AG04449 (cell line): ENCODE results near the gene NPBWR2.

Experiments
- CTCF ChIA-PET: fragments of 350-600 bp; formaldehyde crosslinking; extraction: SDS; loops from one replicate; lab custom pipeline; 2021; ENCODE audit warnings: antibody characterized with exemption; lab: Yijun Ruan, JAX
- POLR2A ChIA-PET: fragments of 400-600, 350-600 bp; formaldehyde crosslinking; extraction: SDS; loops from one replicate; lab custom pipeline; 2020; ENCODE audit warnings: antibody characterized with exemption, inconsistent platforms; lab: Yijun Ruan, JAX
- DNase-seq: peaks from one replicate; pipeline ENCODE4 v3.0.0-alpha.2; 2010; ENCODE audit warnings: low read depth, low spot score
- H3K4me3 ChIP-seq: 2 replicates; pipeline ENCODE4 v1.5.1; 2011; ENCODE audit warnings: low read depth, mild to moderate bottlenecking, control low read depth, low read length
- TF ChIP-seq, protein P1 (sequence below): IDR thresholded peaks from one replicate; pipeline ENCODE4 v1.5.1; 2011; ENCODE audit warnings: mild to moderate bottlenecking, moderate library complexity, low read length, control low read depth, inconsistent platforms; ENCODE audit not compliant: insufficient read depth; ENCODE audit errors: missing control alignments

Gene NPBWR2

DNA sequence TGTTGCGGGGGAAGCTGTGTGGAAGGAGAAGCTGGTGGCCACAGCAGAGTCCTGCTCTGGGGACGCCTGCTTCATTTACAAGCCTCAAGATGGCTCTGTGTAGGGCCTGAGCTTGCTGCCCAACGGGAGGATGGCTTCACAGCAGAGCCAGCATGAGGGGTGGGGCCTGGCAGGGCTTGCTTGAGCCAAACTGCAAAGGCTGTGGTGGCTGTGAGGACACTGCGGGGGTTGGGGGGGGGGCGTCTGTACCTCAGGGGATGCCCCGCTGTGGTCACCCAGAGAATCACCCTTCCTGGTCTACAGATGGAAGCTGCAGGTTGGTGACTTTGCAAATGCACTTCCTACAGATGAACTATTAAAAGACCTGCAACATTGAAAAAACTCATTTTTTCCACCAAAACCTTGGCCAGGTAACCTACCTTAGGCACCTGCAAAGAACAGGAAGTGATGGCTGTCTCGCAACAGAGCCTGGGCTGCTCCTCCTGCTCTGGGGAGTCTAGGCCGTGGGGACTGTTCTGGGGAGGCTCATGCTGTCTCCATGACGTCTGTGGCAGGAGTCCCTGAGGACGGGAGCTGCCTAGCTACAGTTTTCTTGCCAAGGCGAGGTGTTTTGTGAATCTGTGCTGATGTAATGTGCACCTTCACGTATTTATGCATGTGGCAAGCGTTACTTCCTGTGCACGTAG is 7.3 kb downstream of the NPBWR2 start:
- TF ChIP-seq, protein P1, sequence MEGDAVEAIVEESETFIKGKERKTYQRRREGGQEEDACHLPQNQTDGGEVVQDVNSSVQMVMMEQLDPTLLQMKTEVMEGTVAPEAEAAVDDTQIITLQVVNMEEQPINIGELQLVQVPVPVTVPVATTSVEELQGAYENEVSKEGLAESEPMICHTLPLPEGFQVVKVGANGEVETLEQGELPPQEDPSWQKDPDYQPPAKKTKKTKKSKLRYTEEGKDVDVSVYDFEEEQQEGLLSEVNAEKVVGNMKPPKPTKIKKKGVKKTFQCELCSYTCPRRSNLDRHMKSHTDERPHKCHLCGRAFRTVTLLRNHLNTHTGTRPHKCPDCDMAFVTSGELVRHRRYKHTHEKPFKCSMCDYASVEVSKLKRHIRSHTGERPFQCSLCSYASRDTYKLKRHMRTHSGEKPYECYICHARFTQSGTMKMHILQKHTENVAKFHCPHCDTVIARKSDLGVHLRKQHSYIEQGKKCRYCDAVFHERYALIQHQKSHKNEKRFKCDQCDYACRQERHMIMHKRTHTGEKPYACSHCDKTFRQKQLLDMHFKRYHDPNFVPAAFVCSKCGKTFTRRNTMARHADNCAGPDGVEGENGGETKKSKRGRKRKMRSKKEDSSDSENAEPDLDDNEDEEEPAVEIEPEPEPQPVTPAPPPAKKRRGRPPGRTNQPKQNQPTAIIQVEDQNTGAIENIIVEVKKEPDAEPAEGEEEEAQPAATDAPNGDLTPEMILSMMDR: no peak
- no peak overlapping the region for H3K4me3 ChIP-seq
- ChIA-PET POLR2A (no interaction called here), CTCF (interaction anchor here (1.0 to 1.5 kb wide), 3 partner anchors 20 to 61 kb away, joined by 3 to 6 read pairs (median 4); partner anchors contain the start of genes OPRL1 and RGS19)
- DNase-seq: no peak

DNA sequence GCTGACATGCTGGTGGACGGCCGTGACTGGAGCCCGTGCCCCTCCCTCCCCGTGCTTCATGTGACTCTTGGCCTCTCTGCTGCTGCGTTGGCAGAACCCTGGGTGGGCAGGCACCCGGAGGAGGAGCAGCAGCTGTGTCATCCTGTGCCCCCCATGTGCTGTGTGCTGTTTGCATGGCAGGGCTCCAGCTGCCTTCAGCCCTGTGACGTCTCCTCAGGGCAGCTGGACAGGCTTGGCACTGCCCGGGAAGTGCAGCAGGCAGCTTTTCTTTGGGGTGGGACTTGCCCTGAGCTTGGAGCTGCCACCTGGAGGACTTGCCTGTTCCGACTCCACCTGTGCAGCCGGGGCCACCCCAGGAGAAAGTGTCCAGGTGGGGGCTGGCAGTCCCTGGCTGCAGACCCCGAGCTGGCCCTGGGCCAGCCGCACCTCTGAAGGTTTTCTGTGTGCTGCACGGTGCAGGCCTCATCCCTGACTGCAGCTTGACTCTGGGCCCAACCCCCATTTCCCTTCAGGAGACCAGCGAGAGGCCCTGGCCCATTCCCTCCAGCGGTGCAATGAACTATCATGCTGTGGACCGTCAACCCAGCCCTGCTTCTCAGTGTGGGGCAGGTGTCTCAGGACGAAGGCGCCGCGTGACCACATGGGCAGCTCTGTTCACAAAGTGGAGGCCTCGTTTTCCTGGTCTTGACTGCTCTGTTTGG is 8.1 kb downstream of the NPBWR2 start:
- TF ChIP-seq, protein P1: no peak
- ChIA-PET CTCF (interaction anchor here (1.0 to 1.5 kb wide), 3 partner anchors 20 to 60 kb away, joined by 3 to 6 read pairs (median 4); partner anchors contain the start of genes OPRL1 and RGS19), POLR2A (no interaction called here)
- no peak for DNase-seq
- H3K4me3 ChIP-seq: no peak overlapping the region

DNA sequence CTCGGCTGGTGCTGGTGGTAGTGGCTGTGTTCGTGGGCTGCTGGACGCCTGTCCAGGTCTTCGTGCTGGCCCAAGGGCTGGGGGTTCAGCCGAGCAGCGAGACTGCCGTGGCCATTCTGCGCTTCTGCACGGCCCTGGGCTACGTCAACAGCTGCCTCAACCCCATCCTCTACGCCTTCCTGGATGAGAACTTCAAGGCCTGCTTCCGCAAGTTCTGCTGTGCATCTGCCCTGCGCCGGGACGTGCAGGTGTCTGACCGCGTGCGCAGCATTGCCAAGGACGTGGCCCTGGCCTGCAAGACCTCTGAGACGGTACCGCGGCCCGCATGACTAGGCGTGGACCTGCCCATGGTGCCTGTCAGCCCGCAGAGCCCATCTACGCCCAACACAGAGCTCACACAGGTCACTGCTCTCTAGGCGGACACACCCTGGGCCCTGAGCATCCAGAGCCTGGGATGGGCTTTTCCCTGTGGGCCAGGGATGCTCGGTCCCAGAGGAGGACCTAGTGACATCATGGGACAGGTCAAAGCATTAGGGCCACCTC is 8.8 kb downstream of the NPBWR2 start:
- TF ChIP-seq, protein P1: no peak
- ChIA-PET POLR2A (no interaction called here), CTCF (interaction anchor here (1.5 kb wide), 1 partner anchor 21 kb away, joined by 6 read pairs; no protein-coding TSS in a partner anchor)
- DNase-seq: no peak
- no peak overlapping the region for H3K4me3 ChIP-seq

DNA sequence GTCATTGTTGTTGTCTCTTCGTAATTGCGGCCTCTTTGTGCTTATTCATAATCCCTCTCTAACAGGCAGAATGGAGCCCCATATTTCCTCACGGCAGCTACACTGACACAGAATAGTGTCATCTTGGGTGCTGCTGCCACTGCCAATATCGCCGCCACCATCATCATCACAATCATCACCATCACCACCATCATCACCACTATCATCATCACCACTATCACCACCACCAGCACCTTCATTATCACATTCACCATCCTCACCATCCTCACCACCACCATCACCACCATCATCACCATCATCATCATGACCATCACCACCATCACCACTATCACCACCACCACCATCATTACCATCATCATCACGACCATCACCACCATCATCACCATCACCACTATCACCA is 10.8 kb downstream of the NPBWR2 start:
- H3K4me3 ChIP-seq: no peak overlapping the region
- DNase-seq: no peak
- TF ChIP-seq, protein P1: no peak
- CTCF ChIA-PET: no interaction called here
- POLR2A ChIA-PET: no interaction called here

DNA sequence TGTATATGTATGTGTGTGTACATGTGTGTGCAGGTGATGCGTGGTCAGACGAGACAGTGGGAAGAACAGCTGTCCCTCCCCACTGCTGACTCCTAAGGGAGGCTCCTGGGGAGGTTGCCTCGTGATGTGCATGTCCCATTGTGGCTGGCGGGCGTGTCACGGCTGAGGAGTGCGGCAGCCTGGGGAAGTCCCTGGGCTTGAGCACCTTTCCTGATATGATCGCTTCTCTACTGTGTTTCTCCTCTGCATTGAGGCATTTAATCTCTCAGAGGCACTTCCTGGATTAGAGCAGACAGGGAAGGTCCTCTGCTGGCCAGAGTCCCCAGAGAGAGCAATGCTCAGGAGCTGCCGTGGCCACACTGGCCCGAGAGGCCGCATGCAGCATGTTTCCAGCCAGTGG is 11.4 kb downstream of the NPBWR2 start:
- H3K4me3 ChIP-seq: no peak overlapping the region
- TF ChIP-seq, protein P1: no peak
- POLR2A ChIA-PET: no interaction called here
- CTCF ChIA-PET: no interaction called here
- no peak for DNase-seq

DNA sequence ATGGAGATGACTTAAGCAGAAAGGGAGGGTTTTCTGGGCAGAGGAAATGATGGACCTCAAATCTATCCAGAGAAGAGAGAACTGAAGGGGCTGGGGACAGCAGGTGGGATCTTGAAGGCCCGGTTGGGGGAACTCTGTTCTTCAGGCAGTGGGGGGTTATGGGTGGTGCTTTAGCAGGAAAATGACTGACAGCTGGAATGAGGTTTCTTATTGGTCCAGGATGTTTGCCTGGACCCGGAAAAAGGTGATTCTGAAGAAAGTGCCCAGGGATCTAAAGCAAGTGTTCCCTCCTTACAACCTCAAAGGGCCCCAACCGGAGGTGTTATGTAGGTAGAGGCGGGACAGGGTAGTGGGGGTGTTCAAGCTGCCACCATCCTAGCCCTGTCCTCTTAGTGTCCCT is 11.9 kb downstream of the NPBWR2 start:
- H3K4me3 ChIP-seq: no peak overlapping the region
- CTCF ChIA-PET: interaction anchor here (0.7 kb wide), 1 partner anchor 31 kb away, joined by 3 read pairs; no protein-coding TSS in a partner anchor
- POLR2A ChIA-PET: no interaction called here
- TF ChIP-seq, protein P1: no peak
- no peak for DNase-seq
